NCI-H187 (cell line): ENCODE data around the gene CTNND2.
"Not testable (repeated sequence)": the region's sequence is repeated elsewhere in the genome, so short reads cannot be mapped to it uniquely, and the experiment has no call there.

ENCODE experiments used
- DNase-seq, 2 experiments: peaks; one replicate each; lab custom pipeline; 2025; lab: John Stamatoyannopoulos, UW

CTNND2 gene

GRCh38 chr5:11873587-11873986 lies 30.7 kb downstream of the CTNND2 start:
- no peak for DNase-seq

GRCh38 chr5:11869203-11869602 lies 35.0 kb downstream of the CTNND2 start:
- no peak for DNase-seq

- no peak for DNase-seq
Observed at GRCh38 chr5:11863911-11864310, 40.3 kb downstream of the CTNND2 start.

- DNase-seq: no peak
Observed at GRCh38 chr5:11857391-11857790, 46.9 kb downstream of the CTNND2 start.

- DNase-seq: no peak
Observed at GRCh38 chr5:11854936-11855335, 49.3 kb downstream of the CTNND2 start.

- no peak for DNase-seq
Observed at GRCh38 chr5:11853796-11854195, 50.5 kb downstream of the CTNND2 start.

- DNase-seq: no peak
Observed at GRCh38 chr5:11853140-11853539, 51.1 kb downstream of the CTNND2 start.

GRCh38 chr5:11852717-11853087 lies 51.5 kb downstream of the CTNND2 start:
- DNase-seq: no peak

- DNase-seq: no peak
Observed at GRCh38 chr5:11851965-11852716, 52.1 kb downstream of the CTNND2 start.

- DNase-seq: no peak
Observed at GRCh38 chr5:11851416-11851815, 52.8 kb downstream of the CTNND2 start.

GRCh38 chr5:11828566-11828965 lies 75.7 kb downstream of the CTNND2 start:
- not testable (repeated sequence) for DNase-seq

- no peak for DNase-seq
Observed at GRCh38 chr5:11822598-11822997, 81.6 kb downstream of the CTNND2 start.

GRCh38 chr5:11815916-11816315 lies 88.3 kb downstream of the CTNND2 start:
- no peak for DNase-seq

GRCh38 chr5:11815481-11815880 lies 88.8 kb downstream of the CTNND2 start:
- DNase-seq: no peak

- no peak for DNase-seq
Observed at GRCh38 chr5:11814373-11814772, 89.9 kb downstream of the CTNND2 start.

- DNase-seq: no peak
Observed at GRCh38 chr5:11809407-11809806, 94.8 kb downstream of the CTNND2 start.

- no peak for DNase-seq
Observed at GRCh38 chr5:11803436-11803835, 100.8 kb downstream of the CTNND2 start.

- DNase-seq: no peak
Observed at GRCh38 chr5:11801061-11801460, 103.2 kb downstream of the CTNND2 start.

GRCh38 chr5:11797132-11797531 lies 107.1 kb downstream of the CTNND2 start:
- peak in 1 of 2 experiments; percentile 4 for DNase-seq

GRCh38 chr5:11793396-11793795 lies 110.8 kb downstream of the CTNND2 start:
- no peak for DNase-seq

GRCh38 chr5:11792621-11793020 lies 111.6 kb downstream of the CTNND2 start:
- no peak for DNase-seq

- DNase-seq: no peak
Observed at GRCh38 chr5:11791792-11792191, 112.5 kb downstream of the CTNND2 start.

GRCh38 chr5:11790201-11790600 lies 114.0 kb downstream of the CTNND2 start:
- DNase-seq: no peak

- DNase-seq: no peak
Observed at GRCh38 chr5:11785771-11786352, 118.4 kb downstream of the CTNND2 start.
